Renal cortex interstitium (tissue), 15 donors: Measurements from ENCODE around the gene AKT3. TPM values are rescaled to one million over a fixed set of nuclear protein-coding genes. Genes with fewer than 3 reads are reported as not detected.
A peak's percentile ranks its signal among the peaks of the same experiment; 100 is the strongest.
"Not testable (repeated sequence)": the region's sequence is repeated elsewhere in the genome, so short reads cannot be mapped to it uniquely, and the experiment has no call there.

Experiments used
- DNase-seq, 11 donors: peaks; one replicate each; pipeline ENCODE4 v3.0.0-alpha.2; 2013; ENCODE audit warnings: low read depth in 9 of 11, low spot score in 4 of 11; ENCODE audit errors: extremely low read depth in 1 of 11
- long read RNA-seq, 16 experiments: transcript quantifications; one replicate each; lab custom pipeline, GENCODE V29; 2026
- polyA plus RNA-seq, 3 donors: library from polyadenylated mRNA; unstranded; fragments of 120-200 nt; gene quantifications; one replicate each; pipeline ENCODE4 v1.2.1, GENCODE V29; 2013; ENCODE audit not compliant: insufficient read length in 3 of 3

The AKT3 gene
- 10 to 100 TPM; 20.9 to 31.9 (median 24.4) TPM for polyA plus RNA-seq
- long read RNA-seq, donor 1, full-length matches to known transcripts = 2 of 2 reads
- long read RNA-seq, donor 1, partial matches to known transcripts = 0 of 2 reads
- long read RNA-seq, donor 1, other reads (novel, unspliced or antisense) = 0 of 2 reads
- long read RNA-seq, donor 2, partial matches to known transcripts = 7 of 7 reads
- long read RNA-seq, donor 2, other reads (novel, unspliced or antisense) = 0 of 7 reads
- long read RNA-seq, donor 3, full-length matches to known transcripts = 5 of 5 reads
- long read RNA-seq, donor 3, partial matches to known transcripts = 0 of 5 reads
- long read RNA-seq, donor 3, other reads (novel, unspliced or antisense) = 0 of 5 reads
- long read RNA-seq, donor 4 = 0 reads
- long read RNA-seq, donor 5 = 0 reads
- long read RNA-seq, donor 6, full-length matches to known transcripts = 2 of 2 reads
- long read RNA-seq, donor 6, partial matches to known transcripts = 0 of 2 reads
- long read RNA-seq, donor 6, other reads (novel, unspliced or antisense) = 0 of 2 reads
- long read RNA-seq, donor 7, full-length matches to known transcripts = 3 of 3 reads
- long read RNA-seq, donor 7, partial matches to known transcripts = 0 of 3 reads
- long read RNA-seq, donor 7, other reads (novel, unspliced or antisense) = 0 of 3 reads
- long read RNA-seq, donor 8, full-length matches to known transcripts = 4 of 4 reads
- long read RNA-seq, donor 8, partial matches to known transcripts = 0 of 4 reads
- long read RNA-seq, donor 8, other reads (novel, unspliced or antisense) = 0 of 4 reads
- long read RNA-seq, donor 9, full-length matches to known transcripts = 5 of 5 reads
- long read RNA-seq, donor 9, partial matches to known transcripts = 0 of 5 reads
- long read RNA-seq, donor 9, other reads (novel, unspliced or antisense) = 0 of 5 reads
- long read RNA-seq, donor 10, full-length matches to known transcripts = 2 of 27 reads
- long read RNA-seq, donor 10, partial matches to known transcripts = 12 of 27 reads
- long read RNA-seq, donor 10, other reads (novel, unspliced or antisense) = 13 of 27 reads
- long read RNA-seq, donor 11, full-length matches to known transcripts = 1 of 1 reads
- long read RNA-seq, donor 11, partial matches to known transcripts = 0 of 1 reads
- long read RNA-seq, donor 11, other reads (novel, unspliced or antisense) = 0 of 1 reads
- long read RNA-seq, donor 12, full-length matches to known transcripts = 1 of 1 reads
- long read RNA-seq, donor 12, partial matches to known transcripts = 0 of 1 reads
- long read RNA-seq, donor 12, other reads (novel, unspliced or antisense) = 0 of 1 reads
- long read RNA-seq, donor 13, full-length matches to known transcripts = 3 of 3 reads
- long read RNA-seq, donor 13, partial matches to known transcripts = 0 of 3 reads
- long read RNA-seq, donor 13, other reads (novel, unspliced or antisense) = 0 of 3 reads
- long read RNA-seq, donor 14, full-length matches to known transcripts = 2 of 2 reads
- long read RNA-seq, donor 14, partial matches to known transcripts = 0 of 2 reads
- long read RNA-seq, donor 14, other reads (novel, unspliced or antisense) = 0 of 2 reads
- long read RNA-seq, donor 15, full-length matches to known transcripts = 1 of 1 reads
- long read RNA-seq, donor 15, partial matches to known transcripts = 0 of 1 reads
- long read RNA-seq, donor 15, other reads (novel, unspliced or antisense) = 0 of 1 reads
- long read RNA-seq, donor 16, full-length matches to known transcripts = 6 of 6 reads
- long read RNA-seq, donor 16, partial matches to known transcripts = 0 of 6 reads
- long read RNA-seq, donor 16, other reads (novel, unspliced or antisense) = 0 of 6 reads

DNA sequence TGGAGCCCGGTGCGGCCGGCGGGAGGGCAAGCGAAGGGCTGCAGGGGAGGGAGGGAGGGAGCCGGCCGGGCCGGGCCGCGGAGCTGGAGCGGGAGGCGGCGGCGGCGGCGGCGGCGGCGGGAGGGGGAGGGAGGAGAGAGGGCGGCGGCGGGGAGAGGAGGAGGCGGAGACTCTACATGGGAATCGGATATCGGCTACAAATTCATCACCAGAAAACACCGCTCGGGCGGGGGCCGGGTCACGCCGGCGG lies at the start of gene AKT3:
TSS of gene AKT3 (minus strand) at position 42 of the 250 bp plus-strand sequence. CDS start 7,073 bp downstream, outside the sequence.
- peak in 8 of 11 donors; percentile 20 to 57 (median 42) for DNase-seq

- DNase-seq = no peak
Observed at GRCh38 chr1:243898278-243898677, 48.2 kb upstream of the AKT3 start.

GRCh38 chr1:243896313-243896712 lies 46.3 kb upstream of the AKT3 start:
- no peak for DNase-seq

DNA sequence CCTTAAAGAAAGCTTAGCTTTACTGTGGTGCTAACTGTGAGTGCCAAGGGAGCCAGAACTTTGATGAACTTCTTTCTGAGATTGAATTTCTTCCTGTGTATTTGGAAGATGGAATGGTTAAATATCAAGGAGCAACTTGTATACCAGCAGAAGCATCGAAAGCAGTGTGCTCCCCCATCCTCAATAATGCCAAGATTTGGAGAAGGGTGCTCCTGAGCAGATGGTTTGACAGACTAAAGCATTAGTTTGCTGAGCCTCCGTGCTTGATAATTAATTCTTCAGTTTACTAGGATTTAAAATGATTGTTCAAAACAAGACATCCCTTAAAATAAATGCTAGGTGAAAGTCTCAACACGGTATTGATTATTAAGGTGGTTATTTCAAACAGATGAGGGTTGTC lies 42.4 kb upstream of the AKT3 start:
- DNase-seq = no peak

GRCh38 chr1:243890576-243890975 lies 40.5 kb upstream of the AKT3 start:
- no peak for DNase-seq

DNA sequence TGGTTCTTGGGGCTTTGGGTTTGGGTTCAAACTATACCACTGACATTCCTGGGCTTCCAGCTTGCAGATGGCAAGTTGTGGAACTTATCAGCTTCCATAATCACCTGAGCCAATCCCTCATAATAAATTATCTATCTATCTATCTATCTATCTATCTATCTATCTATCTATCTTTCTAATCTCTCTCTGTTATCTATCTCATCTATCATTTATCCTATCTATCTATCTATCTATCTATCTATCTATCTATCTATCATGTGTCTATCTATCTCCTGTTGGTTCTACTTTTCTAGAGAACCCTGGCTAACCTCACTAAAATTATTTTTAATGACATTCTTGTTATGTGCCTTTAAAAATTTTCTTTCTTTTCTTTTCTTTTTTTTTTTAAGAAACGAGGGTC lies 35.8 kb upstream of the AKT3 start:
- DNase-seq = no peak

GRCh38 chr1:243884603-243885002 lies 34.6 kb upstream of the AKT3 start:
- no peak for DNase-seq

DNA sequence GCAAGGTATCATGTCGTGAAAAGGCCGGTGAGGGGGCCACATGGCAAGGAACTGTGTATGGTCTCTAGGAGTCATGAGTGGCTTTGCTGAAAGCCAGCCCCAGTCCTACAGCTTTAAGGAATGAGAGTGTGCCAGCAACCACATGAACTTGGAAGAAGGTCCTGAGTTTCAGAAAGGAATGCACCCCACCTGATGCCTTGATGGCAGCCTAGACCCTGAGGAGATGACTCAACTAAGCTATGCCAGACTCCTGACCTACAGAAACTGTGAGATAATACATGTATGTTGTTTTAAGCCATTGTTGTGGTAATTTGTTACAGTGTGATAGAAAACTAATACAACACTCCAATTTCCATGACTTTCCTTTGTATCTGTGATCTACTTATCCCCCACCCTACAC lies 33.5 kb upstream of the AKT3 start:
- no peak for DNase-seq

- DNase-seq = no peak
Observed at GRCh38 chr1:243882276-243882675, 32.2 kb upstream of the AKT3 start.

GRCh38 chr1:243877058-243877457 lies 27.0 kb upstream of the AKT3 start:
- DNase-seq = not testable (repeated sequence)

DNA sequence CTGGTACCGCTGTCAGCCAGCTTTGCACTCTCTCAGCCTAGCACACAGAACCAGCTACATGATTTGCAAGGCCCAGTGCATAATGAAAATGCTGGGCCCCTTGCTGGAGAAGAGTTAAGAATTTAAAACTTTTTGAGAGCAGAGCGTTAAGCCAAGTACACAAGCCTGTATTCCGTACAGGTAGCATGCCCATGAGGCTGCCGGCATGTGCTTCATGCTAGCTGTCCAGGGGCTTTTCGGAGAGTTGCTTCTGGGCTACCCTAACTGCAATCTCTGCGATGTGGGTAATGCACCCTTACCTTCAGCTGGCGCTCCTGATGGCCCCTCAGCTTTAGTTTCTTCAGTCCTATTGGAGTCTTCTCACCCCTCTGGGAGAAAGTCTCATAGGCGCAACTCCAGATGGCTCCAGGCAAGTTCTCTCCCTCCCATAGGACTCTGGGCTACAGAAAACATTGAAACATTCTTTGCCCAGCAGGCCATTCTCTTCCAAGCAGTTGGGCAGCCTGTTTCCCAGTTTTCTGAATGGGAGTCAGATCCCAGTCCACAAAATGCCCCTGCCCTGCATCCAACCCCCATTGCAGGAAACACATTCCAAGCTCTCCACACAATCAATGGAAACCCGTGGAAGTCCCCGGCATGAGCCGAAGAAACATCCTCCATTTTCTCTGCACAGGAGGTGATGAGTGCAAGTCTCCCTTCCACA lies 5.7 kb upstream of the AKT3 start:
- DNase-seq = no peak

DNA sequence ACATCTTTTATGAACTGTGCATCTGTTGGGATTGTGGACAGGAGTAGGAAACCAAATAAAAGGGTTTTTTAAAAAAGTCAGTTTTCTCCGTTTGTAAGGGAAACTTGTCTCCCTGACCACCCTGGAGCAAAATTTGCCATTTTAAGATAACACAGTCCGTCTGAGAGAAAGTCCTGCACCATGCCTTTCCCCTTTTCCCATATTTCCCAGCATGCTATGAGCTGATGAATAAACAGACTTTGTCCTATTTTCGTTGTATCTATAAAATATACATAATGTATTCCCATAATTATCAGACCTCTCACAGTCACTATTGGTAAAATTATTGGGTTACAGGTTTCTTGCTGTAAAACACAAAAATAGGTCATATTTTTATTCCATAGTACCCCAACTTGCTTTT lies 1.7 kb upstream of the AKT3 start:
- no peak for DNase-seq

DNA sequence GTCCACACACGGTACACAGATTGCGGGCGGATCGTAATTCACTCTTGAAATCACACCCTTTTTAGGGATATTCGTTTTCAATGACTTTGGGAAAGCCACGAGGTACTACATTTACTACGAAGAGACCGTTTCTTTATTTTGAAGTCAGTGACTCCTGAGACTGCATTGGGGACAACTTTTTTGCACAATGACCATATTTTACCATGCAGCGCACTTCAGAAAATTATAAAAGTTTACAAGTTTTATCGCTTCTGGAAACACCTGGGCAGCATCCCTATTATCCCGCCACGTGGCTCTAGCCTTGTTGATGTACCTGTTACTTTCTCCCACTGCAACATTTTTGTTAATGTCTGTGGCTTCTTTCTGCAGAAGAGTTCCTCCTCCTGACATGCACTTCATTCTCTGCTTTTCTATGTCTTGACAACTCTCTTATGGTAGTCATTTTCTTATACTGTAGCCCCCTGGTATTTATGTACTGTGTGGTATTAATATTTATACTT lies 1.3 kb upstream of the AKT3 start:
- peak in 1 of 11 donors; percentile 1 for DNase-seq

- peak in 9 of 11 donors; percentile 31 to 69 (median 56) for DNase-seq
Observed at GRCh38 chr1:243850452-243851256, 611 bp upstream of the AKT3 start.

- peak in 6 of 11 donors; percentile 8 to 35 (median 28) for DNase-seq
Observed at GRCh38 chr1:243849421-243850201, 432 bp downstream of the AKT3 start.

GRCh38 chr1:243848858-243849420 lies 1.1 kb downstream of the AKT3 start:
- DNase-seq = peak in 7 of 11 donors; percentile 19 to 45 (median 32)
